HepG2 (cell line): ENCODE data around the gene PLEKHH3. TPM values are rescaled to one million over a fixed set of nuclear protein-coding genes. Genes with fewer than 3 reads are reported as not detected.
A peak's percentile ranks its signal among the peaks of the same experiment; 100 is the strongest.

Experiments used
- ARNT2 ChIP-seq: sonication (generic); formaldehyde crosslinking; IDR thresholded peaks from 2 replicates; pipeline ENCODE4 v1.8.0; 2022; ENCODE audit warnings: mild to moderate bottlenecking, low read depth, missing genetic modification reagents, moderate library complexity
- ATF1 ChIP-seq: IDR thresholded peaks from 2 replicates; pipeline ENCODE4 v1.6.1; 2016; ENCODE audit warnings: mild to moderate bottlenecking, control low read depth
- HNRNPK ChIP-seq: fragments of 200-400 bp; formaldehyde crosslinking; IDR thresholded peaks from 2 replicates; pipeline ENCODE4 v1.6.1; 2018; ENCODE audit warnings: low read length, low read depth, moderate library complexity, mild to moderate bottlenecking; ENCODE audit not compliant: poor library complexity, severe bottlenecking
- KDM2A ChIP-seq: sonication (generic); formaldehyde crosslinking; IDR thresholded peaks from 2 replicates; pipeline ENCODE4 v1.4.0; 2020; ENCODE audit warnings: low read depth, missing genetic modification reagents, borderline replicate concordance
- MED13 ChIP-seq: sonication (generic); formaldehyde crosslinking; IDR thresholded peaks from 2 replicates; pipeline ENCODE4 v1.5.0; 2020; ENCODE audit warnings: missing genetic modification reagents
- NR2C2 ChIP-seq: sonication (generic); formaldehyde crosslinking; IDR thresholded peaks from 2 replicates; pipeline ENCODE4 v1.4.0; 2020; ENCODE audit warnings: missing genetic modification reagents, mild to moderate bottlenecking, moderate library complexity, borderline replicate concordance
- TOPORS ChIP-seq: sonication (generic); formaldehyde crosslinking; IDR thresholded peaks from 2 replicates; pipeline ENCODE4 v1.8.0; 2023; ENCODE audit warnings: mild to moderate bottlenecking, missing genetic modification reagents
- YEATS4 ChIP-seq: sonication (generic); formaldehyde crosslinking; IDR thresholded peaks from 2 replicates; pipeline ENCODE4 v1.4.0; 2020; ENCODE audit warnings: missing genetic modification reagents, borderline replicate concordance
- ZNF709 ChIP-seq: sonication (generic); formaldehyde crosslinking; IDR thresholded peaks from 2 replicates; pipeline ENCODE4 v1.5.0; 2020; ENCODE audit warnings: mild to moderate bottlenecking, missing genetic modification reagents
- polyA plus RNA-seq, 8 experiments: library from polyadenylated mRNA; depleted of rRNA in 3 of 8; stranded (reverse) in 7 of 8; unstranded in 1 of 8; fragments of >200 nt; fragmentation: Illumina TruSeq in 4 of 8; extraction: Trizol in 4 of 8; gene quantifications; 2 replicates each; pipeline versions ENCODE4 v1.2.1 to v1.2.3, GENCODE V29; 2011 to 2016; ENCODE audit warnings: low read depth in 4 of 8, missing spikeins in 1 of 8, mixed read lengths in 1 of 8; ENCODE audit not compliant: insufficient read depth in 1 of 8
- total RNA-seq, 5 experiments: library from RNA; depleted of rRNA; stranded (reverse); fragments of >200 nt; fragmentation: Illumina TruSeq; extraction: Trizol; gene quantifications; 2 replicates each; pipeline ENCODE4 v1.2.3, GENCODE V29; 2016; ENCODE audit warnings: low read depth in 1 of 5
- TF ChIP-seq, protein P1 (sequence below): sonication (generic); formaldehyde crosslinking; IDR thresholded peaks from 2 replicates; pipeline ENCODE4 v1.5.1; 2020; ENCODE audit warnings: missing genetic modification reagents, mild to moderate bottlenecking, borderline replicate concordance
- TF ChIP-seq, protein P2 (sequence below): sonication (generic); formaldehyde crosslinking; conservative IDR thresholded peaks from 2 replicates; pipeline ENCODE4 v1.4.0; 2020; ENCODE audit warnings: missing genetic modification reagents
- TF ChIP-seq, protein P3 (sequence below): IDR thresholded peaks from 2 replicates; pipeline ENCODE4 v1.6.1; 2012; ENCODE audit warnings: low read length, improper control_type of control experiment
- TF ChIP-seq, protein P4 (sequence below): sonication (generic); formaldehyde crosslinking; IDR thresholded peaks from 2 replicates; pipeline ENCODE4 v1.5.1; 2020; ENCODE audit warnings: mild to moderate bottlenecking, missing genetic modification reagents, moderate library complexity
- TF ChIP-seq, protein P5 (sequence below): sonication (generic); formaldehyde crosslinking; IDR thresholded peaks from 2 replicates; pipeline ENCODE4 v1.5.0; 2020; ENCODE audit warnings: mild to moderate bottlenecking, missing genetic modification reagents

The PLEKHH3 gene
- total and polyA plus RNA-seq, 2 of the 13 experiments (the other 11 are each of a cell fraction or from before 2014, with no cell fraction given): 6.0 to 19.9 TPM

DNA sequence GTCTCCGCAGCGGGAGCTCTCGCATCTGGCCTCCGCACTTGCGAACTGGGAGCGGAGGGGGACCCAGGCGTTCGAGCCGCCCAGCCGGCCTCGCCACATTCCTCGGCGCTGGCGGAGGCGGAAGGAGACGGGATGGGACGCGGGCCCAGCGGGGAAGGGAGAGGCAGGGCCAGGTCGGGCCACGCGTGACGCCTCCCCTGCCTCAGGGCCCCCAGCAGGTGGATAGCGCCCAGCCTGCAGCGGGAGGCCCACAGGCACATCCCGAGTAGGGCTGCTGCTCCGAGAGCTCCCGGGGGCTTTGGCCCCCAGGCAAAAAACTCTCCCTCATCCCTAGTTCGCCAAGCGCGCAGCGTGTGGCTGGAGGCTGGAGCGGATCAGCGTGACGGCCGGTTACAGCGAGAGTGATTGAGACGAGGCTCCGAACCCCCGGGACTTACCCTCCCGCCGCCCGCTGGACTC, 800 bp downstream of the PLEKHH3 start (continued):
- TF ChIP-seq ZNF709 (CRISPR knock-in tag): 0 out of 2 replicates have a peak, but pooled peaks have one; percentile 21
- TF ChIP-seq ATF1 (CRISPR knock-in tag): no peak
- TF ChIP-seq, protein P1, sequence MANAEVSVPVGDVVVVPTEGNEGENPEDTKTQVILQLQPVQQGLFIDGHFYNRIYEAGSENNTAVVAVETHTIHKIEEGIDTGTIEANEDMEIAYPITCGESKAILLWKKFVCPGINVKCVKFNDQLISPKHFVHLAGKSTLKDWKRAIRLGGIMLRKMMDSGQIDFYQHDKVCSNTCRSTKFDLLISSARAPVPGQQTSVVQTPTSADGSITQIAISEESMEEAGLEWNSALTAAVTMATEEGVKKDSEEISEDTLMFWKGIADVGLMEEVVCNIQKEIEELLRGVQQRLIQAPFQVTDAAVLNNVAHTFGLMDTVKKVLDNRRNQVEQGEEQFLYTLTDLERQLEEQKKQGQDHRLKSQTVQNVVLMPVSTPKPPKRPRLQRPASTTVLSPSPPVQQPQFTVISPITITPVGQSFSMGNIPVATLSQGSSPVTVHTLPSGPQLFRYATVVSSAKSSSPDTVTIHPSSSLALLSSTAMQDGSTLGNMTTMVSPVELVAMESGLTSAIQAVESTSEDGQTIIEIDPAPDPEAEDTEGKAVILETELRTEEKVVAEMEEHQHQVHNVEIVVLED (CRISPR knock-in tag): no peak; the same call in 1 of the 2 replicates
- peak; percentile 59; the same call in 1 of the 2 replicates for TF ChIP-seq KDM2A (CRISPR knock-in tag)
- 0 out of 2 replicates have a peak, but pooled peaks have one; percentile 27 for TF ChIP-seq MED13 (CRISPR knock-in tag)
- TF ChIP-seq HNRNPK: no peak
- peak; percentile 15; the same call in 1 of the 2 replicates for TF ChIP-seq NR2C2 (CRISPR knock-in tag)
- TF ChIP-seq, protein P2, sequence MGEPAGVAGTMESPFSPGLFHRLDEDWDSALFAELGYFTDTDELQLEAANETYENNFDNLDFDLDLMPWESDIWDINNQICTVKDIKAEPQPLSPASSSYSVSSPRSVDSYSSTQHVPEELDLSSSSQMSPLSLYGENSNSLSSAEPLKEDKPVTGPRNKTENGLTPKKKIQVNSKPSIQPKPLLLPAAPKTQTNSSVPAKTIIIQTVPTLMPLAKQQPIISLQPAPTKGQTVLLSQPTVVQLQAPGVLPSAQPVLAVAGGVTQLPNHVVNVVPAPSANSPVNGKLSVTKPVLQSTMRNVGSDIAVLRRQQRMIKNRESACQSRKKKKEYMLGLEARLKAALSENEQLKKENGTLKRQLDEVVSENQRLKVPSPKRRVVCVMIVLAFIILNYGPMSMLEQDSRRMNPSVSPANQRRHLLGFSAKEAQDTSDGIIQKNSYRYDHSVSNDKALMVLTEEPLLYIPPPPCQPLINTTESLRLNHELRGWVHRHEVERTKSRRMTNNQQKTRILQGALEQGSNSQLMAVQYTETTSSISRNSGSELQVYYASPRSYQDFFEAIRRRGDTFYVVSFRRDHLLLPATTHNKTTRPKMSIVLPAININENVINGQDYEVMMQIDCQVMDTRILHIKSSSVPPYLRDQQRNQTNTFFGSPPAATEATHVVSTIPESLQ (CRISPR knock-in tag): peak; percentile 52; the same call in 1 of the 2 replicates
- TF ChIP-seq, protein P3, sequence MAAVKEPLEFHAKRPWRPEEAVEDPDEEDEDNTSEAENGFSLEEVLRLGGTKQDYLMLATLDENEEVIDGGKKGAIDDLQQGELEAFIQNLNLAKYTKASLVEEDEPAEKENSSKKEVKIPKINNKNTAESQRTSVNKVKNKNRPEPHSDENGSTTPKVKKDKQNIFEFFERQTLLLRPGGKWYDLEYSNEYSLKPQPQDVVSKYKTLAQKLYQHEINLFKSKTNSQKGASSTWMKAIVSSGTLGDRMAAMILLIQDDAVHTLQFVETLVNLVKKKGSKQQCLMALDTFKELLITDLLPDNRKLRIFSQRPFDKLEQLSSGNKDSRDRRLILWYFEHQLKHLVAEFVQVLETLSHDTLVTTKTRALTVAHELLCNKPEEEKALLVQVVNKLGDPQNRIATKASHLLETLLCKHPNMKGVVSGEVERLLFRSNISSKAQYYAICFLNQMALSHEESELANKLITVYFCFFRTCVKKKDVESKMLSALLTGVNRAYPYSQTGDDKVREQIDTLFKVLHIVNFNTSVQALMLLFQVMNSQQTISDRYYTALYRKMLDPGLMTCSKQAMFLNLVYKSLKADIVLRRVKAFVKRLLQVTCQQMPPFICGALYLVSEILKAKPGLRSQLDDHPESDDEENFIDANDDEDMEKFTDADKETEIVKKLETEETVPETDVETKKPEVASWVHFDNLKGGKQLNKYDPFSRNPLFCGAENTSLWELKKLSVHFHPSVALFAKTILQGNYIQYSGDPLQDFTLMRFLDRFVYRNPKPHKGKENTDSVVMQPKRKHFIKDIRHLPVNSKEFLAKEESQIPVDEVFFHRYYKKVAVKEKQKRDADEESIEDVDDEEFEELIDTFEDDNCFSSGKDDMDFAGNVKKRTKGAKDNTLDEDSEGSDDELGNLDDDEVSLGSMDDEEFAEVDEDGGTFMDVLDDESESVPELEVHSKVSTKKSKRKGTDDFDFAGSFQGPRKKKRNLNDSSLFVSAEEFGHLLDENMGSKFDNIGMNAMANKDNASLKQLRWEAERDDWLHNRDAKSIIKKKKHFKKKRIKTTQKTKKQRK: no peak
- TF ChIP-seq, protein P4, sequence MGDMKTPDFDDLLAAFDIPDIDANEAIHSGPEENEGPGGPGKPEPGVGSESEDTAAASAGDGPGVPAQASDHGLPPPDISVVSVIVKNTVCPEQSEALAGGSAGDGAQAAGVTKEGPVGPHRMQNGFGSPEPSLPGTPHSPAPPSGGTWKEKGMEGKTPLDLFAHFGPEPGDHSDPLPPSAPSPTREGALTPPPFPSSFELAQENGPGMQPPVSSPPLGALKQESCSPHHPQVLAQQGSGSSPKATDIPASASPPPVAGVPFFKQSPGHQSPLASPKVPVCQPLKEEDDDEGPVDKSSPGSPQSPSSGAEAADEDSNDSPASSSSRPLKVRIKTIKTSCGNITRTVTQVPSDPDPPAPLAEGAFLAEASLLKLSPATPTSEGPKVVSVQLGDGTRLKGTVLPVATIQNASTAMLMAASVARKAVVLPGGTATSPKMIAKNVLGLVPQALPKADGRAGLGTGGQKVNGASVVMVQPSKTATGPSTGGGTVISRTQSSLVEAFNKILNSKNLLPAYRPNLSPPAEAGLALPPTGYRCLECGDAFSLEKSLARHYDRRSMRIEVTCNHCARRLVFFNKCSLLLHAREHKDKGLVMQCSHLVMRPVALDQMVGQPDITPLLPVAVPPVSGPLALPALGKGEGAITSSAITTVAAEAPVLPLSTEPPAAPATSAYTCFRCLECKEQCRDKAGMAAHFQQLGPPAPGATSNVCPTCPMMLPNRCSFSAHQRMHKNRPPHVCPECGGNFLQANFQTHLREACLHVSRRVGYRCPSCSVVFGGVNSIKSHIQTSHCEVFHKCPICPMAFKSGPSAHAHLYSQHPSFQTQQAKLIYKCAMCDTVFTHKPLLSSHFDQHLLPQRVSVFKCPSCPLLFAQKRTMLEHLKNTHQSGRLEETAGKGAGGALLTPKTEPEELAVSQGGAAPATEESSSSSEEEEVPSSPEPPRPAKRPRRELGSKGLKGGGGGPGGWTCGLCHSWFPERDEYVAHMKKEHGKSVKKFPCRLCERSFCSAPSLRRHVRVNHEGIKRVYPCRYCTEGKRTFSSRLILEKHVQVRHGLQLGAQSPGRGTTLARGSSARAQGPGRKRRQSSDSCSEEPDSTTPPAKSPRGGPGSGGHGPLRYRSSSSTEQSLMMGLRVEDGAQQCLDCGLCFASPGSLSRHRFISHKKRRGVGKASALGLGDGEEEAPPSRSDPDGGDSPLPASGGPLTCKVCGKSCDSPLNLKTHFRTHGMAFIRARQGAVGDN (CRISPR knock-in tag): peak; percentile 80
- peak; percentile 63; the same call in 1 of the 2 replicates for TF ChIP-seq YEATS4 (CRISPR knock-in tag)
- TF ChIP-seq, protein P5, sequence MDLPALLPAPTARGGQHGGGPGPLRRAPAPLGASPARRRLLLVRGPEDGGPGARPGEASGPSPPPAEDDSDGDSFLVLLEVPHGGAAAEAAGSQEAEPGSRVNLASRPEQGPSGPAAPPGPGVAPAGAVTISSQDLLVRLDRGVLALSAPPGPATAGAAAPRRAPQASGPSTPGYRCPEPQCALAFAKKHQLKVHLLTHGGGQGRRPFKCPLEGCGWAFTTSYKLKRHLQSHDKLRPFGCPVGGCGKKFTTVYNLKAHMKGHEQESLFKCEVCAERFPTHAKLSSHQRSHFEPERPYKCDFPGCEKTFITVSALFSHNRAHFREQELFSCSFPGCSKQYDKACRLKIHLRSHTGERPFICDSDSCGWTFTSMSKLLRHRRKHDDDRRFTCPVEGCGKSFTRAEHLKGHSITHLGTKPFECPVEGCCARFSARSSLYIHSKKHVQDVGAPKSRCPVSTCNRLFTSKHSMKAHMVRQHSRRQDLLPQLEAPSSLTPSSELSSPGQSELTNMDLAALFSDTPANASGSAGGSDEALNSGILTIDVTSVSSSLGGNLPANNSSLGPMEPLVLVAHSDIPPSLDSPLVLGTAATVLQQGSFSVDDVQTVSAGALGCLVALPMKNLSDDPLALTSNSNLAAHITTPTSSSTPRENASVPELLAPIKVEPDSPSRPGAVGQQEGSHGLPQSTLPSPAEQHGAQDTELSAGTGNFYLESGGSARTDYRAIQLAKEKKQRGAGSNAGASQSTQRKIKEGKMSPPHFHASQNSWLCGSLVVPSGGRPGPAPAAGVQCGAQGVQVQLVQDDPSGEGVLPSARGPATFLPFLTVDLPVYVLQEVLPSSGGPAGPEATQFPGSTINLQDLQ (CRISPR knock-in tag): 0 out of 2 replicates have a peak, but pooled peaks have one; percentile 70
- 0 out of 2 replicates have a peak, but pooled peaks have one; percentile 60 for TF ChIP-seq TOPORS (CRISPR knock-in tag)
- peak; percentile 61 for TF ChIP-seq ARNT2 (CRISPR knock-in tag)
